Right lobe of liver (tissue), 6 donors: ENCODE data around the gene AP4E1. TPM values are rescaled to one million over a fixed set of nuclear protein-coding genes. Genes with fewer than 3 reads are reported as not detected.
"Not testable (repeated sequence)": the region's sequence is repeated elsewhere in the genome, so short reads cannot be mapped to it uniquely, and the experiment has no call there.

Experiments used
- ATAC-seq, 4 donors: fragments of 200-7000 bp; cut with Tn5 transposase; one replicate each; pipeline ENCODE4 v1.9.1; 2020; ENCODE audit warnings: mild to moderate bottlenecking in 4 of 4, moderate library complexity in 4 of 4
- DNase-seq, 3 donors: peaks; one replicate each; pipeline ENCODE4 v3.0.0-alpha.2; 2020
- H3K27ac ChIP-seq, 3 donors: fragments of 200-600 bp; one replicate each; pipeline ENCODE4 v1.8.0; 2022
- H3K27me3 ChIP-seq, 2 donors: fragments of 200-600 bp; one replicate each; pipeline ENCODE4 v1.8.0; 2022
- H3K36me3 ChIP-seq, 4 donors: fragments of 200-600 bp; sonication (generic) in 1 of 4; one replicate each; pipeline versions ENCODE4 v1.5.1 to v1.8.0; 2017 to 2022; ENCODE audit warnings: control low read depth in 1 of 4
- H3K4me1 ChIP-seq, 4 donors: fragments of 200-600 bp; sonication (generic) in 1 of 4; one replicate each; pipeline versions ENCODE4 v1.5.1 to v1.8.0; 2017 to 2022; ENCODE audit warnings: control low read depth in 1 of 4
- H3K4me3 ChIP-seq, 3 donors: fragments of 200-600 bp; one replicate each; pipeline ENCODE4 v1.8.0; 2022
- H3K9me3 ChIP-seq, 4 donors: fragments of 200-600 bp; sonication (generic) in 1 of 4; one replicate each; pipeline versions ENCODE4 v1.5.1 to v1.8.0; 2017 to 2022; ENCODE audit warnings: control low read depth in 1 of 4
- CTCF ChIP-seq, 4 donors: fragments of 200-600 bp in 3 of 4; fragments of 450-650 bp in 1 of 4; IDR thresholded peaks; one replicate each; pipeline versions ENCODE4 v1.5.1 to v1.8.0; 2016 to 2022; ENCODE audit warnings: antibody characterized with exemption in 4 of 4, mild to moderate bottlenecking in 2 of 4
- POLR2A ChIP-seq: fragments of 450-650 bp; IDR thresholded peaks from one replicate; pipeline ENCODE4 v1.6.1; 2017; ENCODE audit warnings: antibody characterized with exemption, mild to moderate bottlenecking
- WGBS: methylation state at CpG from one replicate; pipeline ENCODE4 v1.1.6; 2018; ENCODE audit warnings: low coverage, low lambda C conversion rate; ENCODE audit not compliant: insufficient coverage; ENCODE audit errors: missing lambda C conversion rate; 5-methylcytosine and 5-hydroxymethylcytosine counted together
- intact Hi-C, 2 donors: fragments of 100-400 bp; cut with DNase I; formaldehyde crosslinking; loops; one replicate each; pipeline versions ENCODE4 v1.11.2 to v1.14.1; 2022
- total RNA-seq, 6 experiments: library from RNA; depleted of rRNA in 2 of 6; stranded (reverse); fragments of >200 nt in 2 of 6; fragmentation: NEBNext Ultra II Directional in 3 of 6; extraction: Animal tissue kit (Norgen Biotek cat#: 25700) in 3 of 6; gene quantifications; one replicate each; pipeline versions ENCODE4 v1.1.0 to v1.2.4, GENCODE V29; 2016 to 2023
- donor health status: DM: no; HTN: yes; CAD: no.
- donor health status: DM: no; HTN: no; CAD: no.
- donor health status: DM: no; HTN: no; CAD: no.
- donor health status: DM: no; HTN: yes; CAD: no.
- donor health status: DM: no; HTN: yes; CAD: no.

AP4E1 gene
- total RNA-seq, 6 experiments from 2014 or later = 4.2 to 5.4 (median 5.0) TPM

DNA sequence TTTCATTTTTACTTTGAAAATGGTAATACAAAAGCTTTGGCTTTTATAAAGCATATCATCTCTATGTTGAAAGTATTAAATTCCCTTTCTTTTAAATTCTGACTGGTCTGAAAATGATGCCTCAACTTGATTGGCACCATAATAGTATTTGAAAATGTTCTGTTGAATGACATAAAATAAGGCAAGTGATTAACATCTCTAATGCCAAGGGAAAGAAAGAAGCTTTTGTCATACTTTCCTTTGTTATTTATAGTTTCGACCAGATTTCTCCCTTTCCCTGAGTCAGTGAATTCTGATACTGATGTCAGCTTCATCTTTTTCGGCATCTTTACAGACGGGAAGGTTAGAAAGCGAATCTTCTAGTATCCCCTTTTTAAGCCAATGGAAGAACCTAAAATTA is 3.4 kb upstream of the AP4E1 start:
- intact Hi-C loops = no loop called here
- TF ChIP-seq CTCF (IDR thresholded peaks at IDR 0.05) (no peak), POLR2A (no peak)
- Histone ChIP-seq H3K4me1 (peaks cover 0 to 8% (median 2%) of the 10 kb centered on the region in 4 donors), H3K4me3 (no peak overlapping the region), H3K9me3 (no peaks in the 10 kb centered on the region), H3K36me3 (no peaks in the 10 kb centered on the region), H3K27me3 (no peaks in the 10 kb centered on the region), H3K27ac (no peak overlapping the region)
- WGBS = 96% methylated on average over 4 of the region's 4 CpGs
- no peak for ATAC-seq
- no peak for DNase-seq

- Histone ChIP-seq H3K9me3 (no peaks in the 10 kb centered on the region), H3K4me3 (peak overlapping the region; percentile 79 to 99 (median 84)), H3K27me3 (no peaks in the 10 kb centered on the region), H3K36me3 (peaks cover 0 to 7% (median under 1%) of the 10 kb centered on the region in 4 donors), H3K27ac (peak overlapping the region; percentile 85 to 93 (median 90)), H3K4me1 (peaks cover 0 to 15% (median 2%) of the 10 kb centered on the region in 4 donors)
- TF ChIP-seq POLR2A = no peak
- no peak for TF ChIP-seq CTCF (IDR thresholded peaks at IDR 0.05)
- ATAC-seq = peak; percentile 68 to 80 (median 74)
- DNase-seq = peak; percentile 52 to 75 (median 66)
- WGBS = 24% methylated on average over 16 of the region's 16 CpGs
- intact Hi-C loops = no loop called here
Measured at GRCh38 chr15:50906954-50907600, 1.4 kb upstream of the AP4E1 start.

DNA sequence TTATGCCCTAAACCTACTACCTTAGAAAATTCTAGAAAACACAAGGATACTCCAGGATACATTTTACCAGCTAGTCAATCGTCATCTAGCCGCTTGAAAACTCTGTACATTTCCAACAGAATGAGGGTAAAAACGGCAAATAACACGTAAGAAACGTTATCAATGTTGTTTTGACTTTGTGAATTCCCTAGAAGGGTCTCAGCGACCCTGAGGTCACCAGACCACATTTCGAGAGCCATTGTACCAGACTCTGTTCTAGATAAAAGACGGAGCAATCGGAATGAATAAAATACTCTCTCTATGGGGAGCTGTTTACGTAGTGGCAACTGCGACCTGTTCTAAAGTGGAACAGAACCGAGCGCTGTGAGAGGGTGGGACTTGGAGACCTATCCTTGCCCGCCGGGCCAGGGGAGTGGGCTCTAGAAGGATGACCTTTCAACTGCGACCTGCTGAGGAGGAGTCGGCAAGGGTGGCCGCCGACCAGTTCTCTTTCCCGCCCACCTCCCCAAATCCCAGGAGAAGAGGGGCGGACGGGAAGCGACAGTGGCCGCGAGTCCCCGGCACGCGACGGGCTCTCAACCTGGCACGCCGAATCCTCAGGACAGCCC is 778 bp upstream of the AP4E1 start:
- H3K27me3 ChIP-seq = no peaks in the 10 kb centered on the region
- H3K4me3 ChIP-seq = peak overlapping the region; percentile 79 to 99 (median 84)
- intact Hi-C loops = no loop called here
- peak overlapping the region; percentile 85 to 93 (median 90) for H3K27ac ChIP-seq
- no peak for TF ChIP-seq POLR2A
- no peak for TF ChIP-seq CTCF (IDR thresholded peaks at IDR 0.05)
- no peaks in the 10 kb centered on the region for H3K9me3 ChIP-seq
- WGBS = 0% methylated on average over 11 of the region's 31 CpGs
- ATAC-seq (peak; percentile 57 to 77 (median 63)), DNase-seq (peak in 2 of 3 donors; percentile 54 to 62)
- H3K36me3 ChIP-seq = peaks cover 0 to 14% (median 2%) of the 10 kb centered on the region in 4 donors
- H3K4me1 ChIP-seq = peaks cover 0 to 15% (median 2%) of the 10 kb centered on the region in 4 donors

- Histone ChIP-seq H3K27ac (peak overlapping the region; percentile 28 to 90 (median 85)), H3K36me3 (peaks cover 0 to 20% (median 5%) of the 10 kb centered on the region in 4 donors), H3K4me1 (peaks cover 0 to 15% (median 2%) of the 10 kb centered on the region in 4 donors), H3K27me3 (no peaks in the 10 kb centered on the region), H3K4me3 (peak overlapping the region; percentile 79 to 99 (median 84)), H3K9me3 (no peaks in the 10 kb centered on the region)
- ATAC-seq = peak in 3 of 4 donors; percentile 23 to 37 (median 24)
- WGBS = 1% methylated on average over 10 of the region's 11 CpGs
- DNase-seq = no peak
- intact Hi-C loops = no loop called here
- TF ChIP-seq CTCF (IDR thresholded peaks at IDR 0.05) (no peak), POLR2A (no peak)
Measured at GRCh38 chr15:50909010-50909317, 481 bp downstream of the AP4E1 start.

- H3K27ac ChIP-seq, H3K9me3 ChIP-seq, DNase-seq, H3K4me3 ChIP-seq, H3K27me3 ChIP-seq, ATAC-seq, intact Hi-C loops: not testable (repeated sequence)
- Histone ChIP-seq H3K36me3 (peaks cover 0 to 23% (median 7%) of the 10 kb centered on the region in 4 donors), H3K4me1 (peaks cover 0 to 15% (median 2%) of the 10 kb centered on the region in 4 donors)
- 58% methylated on average over 3 of the region's 3 CpGs for WGBS
Measured at GRCh38 chr15:50910426-50910795, 1.9 kb downstream of the AP4E1 start.
